H1 (cell line): ENCODE measurements around the gene ANKRD66. TPM values are rescaled to one million over a fixed set of nuclear protein-coding genes. Genes with fewer than 3 reads are reported as not detected.

Experiments used
- CTCF ChIA-PET: fragments of 300-600 bp; sonication (Branson Sonifier 250); formaldehyde crosslinking; loops from one replicate; lab custom pipeline; 2021; ENCODE audit not compliant: partially characterized antibody; lab: Charles Lee
- POLR2A ChIA-PET: fragments of 300-600 bp; sonication (Branson Sonifier 250); formaldehyde crosslinking; loops from one replicate; lab custom pipeline; 2021; ENCODE audit warnings: inconsistent platforms; ENCODE audit not compliant: partially characterized antibody; lab: Charles Lee
- DNase-seq, 2 experiments: peaks; one replicate each; pipeline versions ENCODE4 v3.0.0 to v3.0.0-alpha.2; 2010 to 2022; ENCODE audit warnings: low spot score in 2 of 2, low read depth in 1 of 2, mixed read lengths in 1 of 2
- FAIRE-seq: peaks from 2 replicates; lab custom pipeline; 2011; peaks lifted over from hg19 to GRCh38; lab: Jason Lieb, UNC
- H2AFZ ChIP-seq: 2 replicates; pipeline ENCODE4 v1.8.1; 2012; ENCODE audit warnings: low read length, inconsistent platforms
- H2AK5ac ChIP-seq: 2 replicates; pipeline ENCODE4 v1.6.1; 2013; ENCODE audit warnings: low read depth, low read length
- H2BK120ac ChIP-seq: replicated peaks from 2 replicates; pipeline ENCODE3; 2013; ENCODE audit warnings: low read depth, low read length, inconsistent platforms
- H2BK12ac ChIP-seq: 2 replicates; pipeline ENCODE4 v1.6.1; 2013; ENCODE audit warnings: low read depth, low read length
- H2BK15ac ChIP-seq: 2 replicates; pipeline ENCODE4 v1.6.1; 2013; ENCODE audit warnings: low read length
- H2BK20ac ChIP-seq: 2 replicates; pipeline ENCODE4 v1.6.1; 2013; ENCODE audit warnings: low read length
- H2BK5ac ChIP-seq: 2 replicates; pipeline ENCODE4 v1.6.1; 2013; ENCODE audit warnings: low read depth, low read length
- H3K14ac ChIP-seq: 2 replicates; pipeline ENCODE4 v1.6.1; 2013; ENCODE audit warnings: inconsistent platforms; ENCODE audit not compliant: insufficient read length
- H3K18ac ChIP-seq: 2 replicates; pipeline ENCODE4 v1.6.1; 2013; ENCODE audit warnings: low read length; ENCODE audit errors: extremely low read depth
- H3K23ac ChIP-seq: 2 replicates; pipeline ENCODE4 v1.6.1; 2013; ENCODE audit warnings: inconsistent platforms; ENCODE audit not compliant: insufficient read length
- H3K23me2 ChIP-seq: 2 replicates; pipeline ENCODE4 v1.6.1; 2013; ENCODE audit warnings: low read depth, low read length
- H3K27ac ChIP-seq: 2 replicates; pipeline ENCODE4 v1.6.1; 2011; ENCODE audit warnings: low read depth, low read length, inconsistent platforms
- H3K27me3 ChIP-seq, 4 experiments: replicated peaks in 1 of 4; 1 replicate in 1 of 4; 2 replicates in 3 of 4; pipeline versions ENCODE4 v1.6.1 to v1.8.1; 2011 to 2013; ENCODE audit warnings: low read length in 3 of 4, mild to moderate bottlenecking in 3 of 4, inconsistent platforms in 2 of 4, mixed read lengths in 2 of 4, moderate library complexity in 1 of 4; ENCODE audit not compliant: control insufficient read depth in 3 of 4, insufficient read depth in 3 of 4; ENCODE audit errors: extremely low read depth in 1 of 4
- H3K36me3 ChIP-seq, 4 experiments: 2 replicates each; pipeline versions ENCODE4 v1.6.1 to v1.8.1; 2011 to 2013; ENCODE audit warnings: mild to moderate bottlenecking in 4 of 4, low read length in 3 of 4, moderate library complexity in 2 of 4, control low read depth in 1 of 4, inconsistent platforms in 1 of 4; ENCODE audit not compliant: insufficient read depth in 4 of 4, control insufficient read depth in 2 of 4
- H3K4ac ChIP-seq: replicated peaks from 2 replicates; pipeline ENCODE3; 2013; ENCODE audit warnings: low read length, low read depth, mixed read lengths, inconsistent platforms; ENCODE audit not compliant: insufficient read length
- H3K4me1 ChIP-seq, 4 experiments: replicated peaks in 1 of 4; 1 replicate in 1 of 4; 2 replicates in 3 of 4; pipeline versions ENCODE4 v1.6.1 to v1.8.1; 2011 to 2013; ENCODE audit warnings: low read length in 3 of 4, inconsistent platforms in 2 of 4, mixed read lengths in 1 of 4; ENCODE audit not compliant: insufficient read depth in 4 of 4, control insufficient read depth in 3 of 4
- H3K4me2 ChIP-seq, 2 experiments: 2 replicates each; pipeline versions ENCODE4 v1.6.1 to v1.8.1; 2011 to 2013; ENCODE audit warnings: low read depth in 2 of 2, low read length in 2 of 2, control low read depth in 1 of 2, inconsistent platforms in 1 of 2, mild to moderate bottlenecking in 1 of 2; ENCODE audit not compliant: insufficient read depth in 1 of 2
- H3K4me3 ChIP-seq, 4 experiments: fragments of 200-600, 300-600 bp in 1 of 4; sonication (generic), shearing (Covaris generic), sonication (Bioruptor Twin) in 1 of 4; 2 replicates each; pipeline versions ENCODE4 v1.5.1 to v1.8.1; 2011 to 2016; ENCODE audit warnings: low read length in 4 of 4, low read depth in 3 of 4, control low read depth in 2 of 4, inconsistent platforms in 2 of 4, mild to moderate bottlenecking in 2 of 4, mixed read lengths in 1 of 4, moderate library complexity in 1 of 4; ENCODE audit not compliant: insufficient read depth in 2 of 4; ENCODE audit errors: extremely low read depth in 1 of 4
- H3K56ac ChIP-seq: replicated peaks from 2 replicates; pipeline ENCODE3; 2013; ENCODE audit warnings: low read depth, mild to moderate bottlenecking, mixed read lengths, low read length, inconsistent platforms; ENCODE audit not compliant: insufficient read length
- H3K79me1 ChIP-seq: 2 replicates; pipeline ENCODE4 v1.6.1; 2013; ENCODE audit warnings: low read depth, low read length, control low read depth
- H3K79me2 ChIP-seq, 2 experiments: 2 replicates each; pipeline versions ENCODE4 v1.6.1 to v1.8.1; 2012 to 2013; ENCODE audit warnings: low read length in 2 of 2, mild to moderate bottlenecking in 2 of 2, inconsistent platforms in 1 of 2; ENCODE audit not compliant: insufficient read depth in 2 of 2, control insufficient read depth in 1 of 2
- H3K9ac ChIP-seq, 4 experiments: replicated peaks in 1 of 4; 1 replicate in 1 of 4; 2 replicates in 3 of 4; pipeline versions ENCODE4 v1.6.1 to v1.8.1; 2011 to 2013; ENCODE audit warnings: low read depth in 3 of 4, low read length in 3 of 4, control low read depth in 2 of 4, mild to moderate bottlenecking in 2 of 4, moderate library complexity in 2 of 4, inconsistent platforms in 1 of 4; ENCODE audit errors: extremely low read depth in 1 of 4
- H3K9me3 ChIP-seq, 2 experiments: 2 replicates each; pipeline versions ENCODE4 v1.6.1 to v1.8.1; 2012 to 2013; ENCODE audit warnings: mild to moderate bottlenecking in 2 of 2, moderate library complexity in 2 of 2, control low read depth in 1 of 2, inconsistent platforms in 1 of 2, low read depth in 1 of 2, low read length in 1 of 2, mixed read lengths in 1 of 2; ENCODE audit not compliant: insufficient read depth in 2 of 2
- H4K20me1 ChIP-seq, 2 experiments: replicated peaks in 1 of 2; 2 replicates each; pipeline versions ENCODE3 to v1.8.1; 2011 to 2013; ENCODE audit warnings: inconsistent platforms in 2 of 2, low read length in 2 of 2, mild to moderate bottlenecking in 1 of 2; ENCODE audit not compliant: insufficient read depth in 2 of 2, control insufficient read depth in 1 of 2
- H4K5ac ChIP-seq: 2 replicates; pipeline ENCODE4 v1.6.1; 2013; ENCODE audit warnings: low read length, low read depth, mixed read lengths, inconsistent platforms; ENCODE audit not compliant: insufficient read length
- H4K8ac ChIP-seq: 2 replicates; pipeline ENCODE4 v1.8.0; 2013; ENCODE audit warnings: mild to moderate bottlenecking, moderate library complexity, low read length, inconsistent platforms; ENCODE audit not compliant: insufficient read depth; ENCODE audit errors: extremely low read depth
- H4K91ac ChIP-seq: replicated peaks from 2 replicates; pipeline ENCODE3; 2013; ENCODE audit warnings: low read length, mixed read lengths, inconsistent platforms; ENCODE audit not compliant: insufficient read length
- HDAC2 ChIP-seq, 2 experiments: fragments of 300-600 bp in 1 of 2; sonication (generic) in 1 of 2; IDR thresholded peaks; 2 replicates each; pipeline ENCODE4 v1.6.1; 2011 to 2012; ENCODE audit warnings: low read depth in 2 of 2, low read length in 2 of 2, mild to moderate bottlenecking in 2 of 2, moderate library complexity in 2 of 2, borderline replicate concordance in 1 of 2, inconsistent platforms in 1 of 2
- HDAC6 ChIP-seq: IDR thresholded peaks from one replicate; pipeline ENCODE4 v1.7.1; 2012; ENCODE audit warnings: low read depth, mild to moderate bottlenecking, inconsistent platforms, low read length, moderate library complexity
- JUND ChIP-seq: IDR thresholded peaks from 2 replicates; pipeline ENCODE4 v1.6.1; 2011; ENCODE audit warnings: mild to moderate bottlenecking, improper control_type of control experiment, low read length
- MAX ChIP-seq: IDR thresholded peaks from 2 replicates; pipeline ENCODE4 v1.6.1; 2012; ENCODE audit warnings: inconsistent platforms
- SUZ12 ChIP-seq: fragments of 200-600 bp; sonication (generic); IDR thresholded peaks from 2 replicates; pipeline ENCODE4 v1.6.1; 2012; ENCODE audit warnings: mild to moderate bottlenecking, inconsistent platforms, low read length, moderate library complexity, mixed read lengths
- TEAD4 ChIP-seq: IDR thresholded peaks from 2 replicates; pipeline ENCODE4 v1.6.1; 2012; ENCODE audit warnings: low read depth, low read length, inconsistent platforms, mixed read lengths
- WGBS, 2 experiments: shearing (Covaris generic) in 1 of 2; methylation state at CpG; one replicate each; pipeline versions ENCODE4 v1.1.6 to v1.1.7; 2013 to 2015; ENCODE audit warnings: low lambda C conversion rate in 2 of 2, mixed read lengths in 2 of 2, inconsistent platforms in 1 of 2, low coverage in 1 of 2, missing lambda C conversion rate in 1 of 2; ENCODE audit not compliant: insufficient replicate concordance in 2 of 2, insufficient coverage in 1 of 2, insufficient read length in 1 of 2; ENCODE audit errors: extremely low coverage in 1 of 2, missing lambda C conversion rate in 1 of 2; 5-methylcytosine and 5-hydroxymethylcytosine counted together
- polyA plus RNA-seq, 7 experiments: library from polyadenylated mRNA; depleted of rRNA in 3 of 7; stranded (reverse) in 5 of 7; unstranded in 2 of 7; fragments of >200 nt in 5 of 7; fragments of 200-250 nt in 2 of 7; gene quantifications; 1 replicate in 5 of 7; 2 replicates in 1 of 7; 4 replicates in 1 of 7; pipeline versions ENCODE4 v1.2.1 to v1.2.3, GENCODE V29; 2011 to 2013; ENCODE audit warnings: missing spikeins in 2 of 7, mixed read lengths in 2 of 7
- total RNA-seq: library from RNA; stranded (reverse); fragmentation: NEBNext Ultra II Directional; extraction: Animal tissue kit (Norgen Biotek cat#: 25700); gene quantifications from 2 replicates; pipeline ENCODE4 v1.2.1, GENCODE V29; 2021

ANKRD66 gene
- total and polyA plus RNA-seq, 2 of the 8 experiments (the other 6 are each of a cell fraction or from before 2014, with no cell fraction given): 0.05 TPM; not detected in 1

GRCh38 chr6:46729787-46730326, 16.9 kb upstream of the ANKRD66 start:
- no peaks in the 10 kb centered on the region; a peak in 1 of 7 replicates for H3K4me1 ChIP-seq
- no peak overlapping the region for H4K91ac ChIP-seq
- H4K5ac ChIP-seq: no peak overlapping the region
- no peak overlapping the region for H3K56ac ChIP-seq
- no peaks in the 10 kb centered on the region for H3K79me1 ChIP-seq
- WGBS, 2 experiments: 86% methylated on average over 1 of the region's 1 CpG; no CpG with 5 or more reads in 1 of the 2 experiments
- no peak overlapping the region for H4K8ac ChIP-seq
- peaks cover 0 to 4% (median 0%) of the 10 kb centered on the region in 4 experiments; a peak in 3 of 7 replicates for H3K27me3 ChIP-seq
- H3K9ac ChIP-seq: no peak overlapping the region
- H3K9me3 ChIP-seq: no peaks in the 10 kb centered on the region
- no peak overlapping the region for H3K4me3 ChIP-seq
- no peak overlapping the region for H2AK5ac ChIP-seq
- no peaks in the 10 kb centered on the region for H3K79me2 ChIP-seq
- CTCF ChIA-PET: interaction anchor here (0.6 to 1.4 kb wide), 4 partner anchors 53 to 291 kb away, joined by 3 to 4 read pairs (median 4); no protein-coding TSS in a partner anchor
- POLR2A ChIA-PET: no interaction called here
- no peak overlapping the region for H2BK12ac ChIP-seq
- H2BK15ac ChIP-seq: no peak overlapping the region
- H3K36me3 ChIP-seq: no peaks in the 10 kb centered on the region
- H3K14ac ChIP-seq: no peak overlapping the region
- no peak overlapping the region for H2BK120ac ChIP-seq
- H2AFZ ChIP-seq: no peak overlapping the region
- FAIRE-seq: no peak
- no peaks in the 10 kb centered on the region for H4K20me1 ChIP-seq
- H3K23me2 ChIP-seq: peaks cover 7% of the 10 kb centered on the region; the same call in 1 of the 2 replicates
- no peak overlapping the region for H3K4me2 ChIP-seq
- H2BK5ac ChIP-seq: no peak overlapping the region
- no peak overlapping the region for H2BK20ac ChIP-seq
- no peak overlapping the region for H3K18ac ChIP-seq
- H3K27ac ChIP-seq: no peak overlapping the region
- H3K4ac ChIP-seq: no peak overlapping the region
- no peak overlapping the region for H3K23ac ChIP-seq
- TF ChIP-seq MAX: no peak
- TF ChIP-seq JUND: no peak
- no peak for TF ChIP-seq HDAC6
- TF ChIP-seq SUZ12: no peak
- no peak for TF ChIP-seq HDAC2 (IDR thresholded peaks at IDR 0.05; ENCODE audit: borderline replicate concordance in 1 of 2, low read depth in 2 of 2, low read length in 2 of 2)
- no peak for TF ChIP-seq TEAD4
- DNase-seq: no peak
